ENCODE data around the gene LRRC46. TPM values are rescaled to one million over a fixed set of nuclear protein-coding genes. Genes with fewer than 3 reads are reported as not detected.
A peak's percentile ranks its signal among the peaks of the same experiment; 100 is the strongest.

LRRC46 gene
- total RNA-seq, 4 donors from 2014 or later: 0.20 TPM; not detected in 3

GRCh38 chr17:47806913-47807255, 24.6 kb upstream of the LRRC46 start:
- no peak overlapping the region for H3K4me3 ChIP-seq
- H3K27me3 ChIP-seq: no peaks in the 10 kb centered on the region
- DNase-seq (no peak), ATAC-seq (no peak)
- intact Hi-C loops (cut with DNase I; ENCODE audit: low total_unique reads): loop anchor here (10.0 kb wide), 1 partner anchor 112 kb away; the partner anchor contains the start of gene TBKBP1
- TF ChIP-seq POLR2A (IDR thresholded peaks at IDR 0.05) (no peak), CTCF (IDR thresholded peaks at IDR 0.05 in 4 of 5, conservative IDR thresholded peaks at IDR 0.05 in 1 of 5) (no peak)
- H3K9me3 ChIP-seq: no peaks in the 10 kb centered on the region
- H3K4me1 ChIP-seq: peaks cover 0 to 34% of the 10 kb centered on the region in 2 donors
- H3K27ac ChIP-seq: peak overlapping the region; percentile 61 to 86 (median 74)
- H3K36me3 ChIP-seq: peaks cover 0 to 16% of the 10 kb centered on the region in 2 donors
- in situ Hi-C loops (cut with MboI; ENCODE audit: low sequenced_read_pairs in 4 of 4): loop anchor here in 1 of 4 donors (10.0 kb wide), 1 partner anchor 112 kb away; the partner anchor contains the start of gene TBKBP1

- ATAC-seq: no peak
- TF ChIP-seq CTCF (IDR thresholded peaks at IDR 0.05 in 4 of 5, conservative IDR thresholded peaks at IDR 0.05 in 1 of 5) (no peak), POLR2A (IDR thresholded peaks at IDR 0.05) (no peak)
- peaks cover 0 to 16% of the 10 kb centered on the region in 2 donors for H3K36me3 ChIP-seq
Measured at GRCh38 chr17:47807421-47807820, 24.0 kb upstream of the LRRC46 start.

GRCh38 chr17:47808036-47808829, 23.2 kb upstream of the LRRC46 start:
- peak overlapping the region in 3 of 4 donors; percentile 69 to 86 (median 80) for H3K27ac ChIP-seq
- H3K36me3 ChIP-seq: peaks cover 0 to 16% of the 10 kb centered on the region in 2 donors
- TF ChIP-seq CTCF (IDR thresholded peaks at IDR 0.05 in 4 of 5, conservative IDR thresholded peaks at IDR 0.05 in 1 of 5) (no peak), POLR2A (IDR thresholded peaks at IDR 0.05) (no peak)
- no peak for DNase-seq
- no peaks in the 10 kb centered on the region for H3K9me3 ChIP-seq
- in situ Hi-C loops (cut with MboI; ENCODE audit: low sequenced_read_pairs in 4 of 4): loop anchor here in 1 of 4 donors (10.0 kb wide), 1 partner anchor 113 kb away; the partner anchor contains the start of gene TBKBP1
- intact Hi-C loops (cut with DNase I; ENCODE audit: low total_unique reads): loop anchor here (10.0 kb wide), 1 partner anchor 113 kb away; the partner anchor contains the start of gene TBKBP1
- no peak overlapping the region for H3K4me3 ChIP-seq
- H3K4me1 ChIP-seq: peaks cover 0 to 39% of the 10 kb centered on the region in 2 donors
- no peaks in the 10 kb centered on the region for H3K27me3 ChIP-seq
- ATAC-seq: no peak

More at GRCh38 chr17:47807421-47807820, 24.0 kb upstream of the LRRC46 start:
- Histone ChIP-seq H3K27ac (peak overlapping the region; percentile 61 to 86 (median 74)), H3K4me1 (peaks cover 0 to 35% of the 10 kb centered on the region in 2 donors), H3K9me3 (no peaks in the 10 kb centered on the region), H3K27me3 (no peaks in the 10 kb centered on the region), H3K4me3 (no peak overlapping the region)
- in situ Hi-C loops (cut with MboI; ENCODE audit: low sequenced_read_pairs in 4 of 4): loop anchor here in 1 of 4 donors (10.0 kb wide), 1 partner anchor 113 kb away; the partner anchor contains the start of gene TBKBP1
- DNase-seq: no peak
- intact Hi-C loops (cut with DNase I; ENCODE audit: low total_unique reads): loop anchor here (10.0 kb wide), 1 partner anchor 113 kb away; the partner anchor contains the start of gene TBKBP1

- H3K9me3 ChIP-seq: no peaks in the 10 kb centered on the region
- H3K36me3 ChIP-seq: peaks cover 0 to 23% of the 10 kb centered on the region in 2 donors
- no peak for TF ChIP-seq CTCF (IDR thresholded peaks at IDR 0.05 in 4 of 5, conservative IDR thresholded peaks at IDR 0.05 in 1 of 5)
- no peak for TF ChIP-seq POLR2A (IDR thresholded peaks at IDR 0.05)
- no peak for ATAC-seq
- no peak for DNase-seq
- H3K4me3 ChIP-seq: no peak overlapping the region
- intact Hi-C loops (cut with DNase I; ENCODE audit: low total_unique reads) (loop anchor here (10.0 kb wide), 1 partner anchor 114 kb away; the partner anchor contains the start of gene TBKBP1), in situ Hi-C loops (cut with MboI; ENCODE audit: low sequenced_read_pairs in 4 of 4) (loop anchor here in 1 of 4 donors (10.0 kb wide), 1 partner anchor 114 kb away; the partner anchor contains the start of gene TBKBP1)
- H3K4me1 ChIP-seq: peaks cover 0 to 39% of the 10 kb centered on the region in 2 donors
- H3K27ac ChIP-seq: peak overlapping the region in 3 of 4 donors; percentile 69 to 86 (median 80)
- no peaks in the 10 kb centered on the region for H3K27me3 ChIP-seq
Measured at GRCh38 chr17:47808830-47809480, 22.5 kb upstream of the LRRC46 start.
